Measurements from ENCODE around the gene NOTCH1.

Gene NOTCH1

GRCh38 chr9:136455043-136456002 lies 90.5 kb downstream of the NOTCH1 start:
- DNase-seq: no peak

- no peak for DNase-seq
These were observed 91.6 kb downstream of the NOTCH1 start for GRCh38 chr9:136454026-136454796.

- no peak for DNase-seq
These were observed 92.5 kb downstream of the NOTCH1 start for GRCh38 chr9:136453326-136453725.

DNA sequence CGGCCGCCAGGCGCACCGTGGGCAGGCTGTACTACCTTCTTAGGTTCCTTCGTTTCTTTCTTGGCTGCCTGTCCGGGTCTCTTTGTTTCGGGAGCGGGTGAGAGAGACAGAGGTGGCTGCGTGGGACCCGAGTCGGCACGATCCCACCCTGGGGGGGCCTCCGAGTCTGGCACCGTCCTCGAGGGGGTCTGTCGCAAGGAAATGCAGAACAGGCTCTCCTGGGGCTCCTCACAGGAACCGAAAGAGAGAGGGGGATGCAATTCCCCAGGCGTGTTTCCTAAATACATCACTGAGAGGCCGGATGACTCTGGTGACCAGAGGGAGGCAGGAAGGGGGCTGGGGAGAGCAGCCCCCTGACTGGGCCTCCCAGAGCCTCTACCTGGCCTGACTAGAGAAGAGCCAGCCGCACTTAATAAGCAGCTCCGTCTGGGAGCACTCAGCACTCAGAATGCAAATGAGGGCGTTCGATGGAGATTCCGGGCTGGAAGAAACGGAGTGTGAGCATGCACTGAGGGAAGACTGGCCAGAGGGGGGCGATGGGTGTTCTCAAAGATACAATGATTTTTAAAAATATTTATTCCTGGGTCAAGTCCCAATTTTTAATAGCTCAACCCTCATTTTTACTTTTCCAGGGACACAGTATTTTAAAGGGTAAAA lies 94.5 kb downstream of the NOTCH1 start:
- no peak for DNase-seq

DNA sequence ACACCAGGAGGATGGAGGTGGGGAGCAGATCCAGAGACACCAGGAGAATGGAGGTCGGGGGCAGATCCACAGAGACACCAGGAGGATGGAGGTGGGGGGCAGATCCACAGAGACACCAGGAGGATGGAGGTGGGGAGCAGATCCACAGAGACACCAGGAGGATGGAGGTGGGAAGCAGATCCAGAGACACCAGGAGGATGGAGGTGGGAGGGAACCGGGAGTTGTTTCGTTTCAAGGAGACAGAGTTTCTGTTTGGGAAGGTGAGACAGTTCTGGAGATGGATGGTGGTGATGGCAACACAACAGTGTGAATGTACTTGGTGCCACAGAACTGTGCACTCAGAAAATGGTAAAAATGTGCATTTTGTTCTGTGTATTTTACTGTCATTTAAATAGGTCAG lies 97.2 kb downstream of the NOTCH1 start:
- DNase-seq: no peak

GRCh38 chr9:136447173-136447778 lies 98.6 kb downstream of the NOTCH1 start:
- no peak for DNase-seq

- DNase-seq: no peak
These were observed 100.0 kb downstream of the NOTCH1 start for GRCh38 chr9:136445799-136446198.

Data from CD4-positive, alpha-beta T cell treated with Interleukin-15 for 1 hour (primary cell).